ENCODE data around the gene RPL23. TPM values are rescaled to one million over a fixed set of nuclear protein-coding genes. Genes with fewer than 3 reads are reported as not detected.

The RPL23 gene
- total and polyA plus RNA-seq, 2 donors from 2014 or later = 1,183 to 2,399 TPM

- Histone ChIP-seq H3K27ac (ENCODE audit: low read depth in 2 of 2, low read length in 2 of 2) (no peak overlapping the region), H3K4me1 (ENCODE audit: control insufficient read depth in 2 of 3, insufficient read depth in 2 of 3, low read depth in 1 of 3, low read length in 3 of 3) (peaks cover 0 to 31% (median 25%) of the 10 kb centered on the region in 3 donors), H3K9me3 (ENCODE audit: control insufficient read depth in 2 of 3, insufficient read depth in 1 of 3, low read length in 3 of 3) (no peaks in the 10 kb centered on the region), H3K9ac (ENCODE audit: low read length in 3 of 3) (no peak overlapping the region), H3K4me3 (ENCODE audit: low read length in 3 of 3) (no peak overlapping the region), H3K36me3 (ENCODE audit: control insufficient read depth in 2 of 3, insufficient read depth in 3 of 3, low read length in 3 of 3) (peaks cover 2 to 36% (median 15%) of the 10 kb centered on the region in 3 donors), H3K27me3 (ENCODE audit: control insufficient read depth, insufficient read depth, low read length) (no peaks in the 10 kb centered on the region)
- FAIRE-seq = no peak
- intact Hi-C loops (cut with DNase I) = no loop called here
- no peak for TF ChIP-seq CTCF (IDR thresholded peaks at IDR 0.05; ENCODE audit: borderline replicate concordance, extremely low read depth, insufficient read depth)
- no peak for DNase-seq
These were observed 39.6 kb upstream of the RPL23 start for GRCh38 chr17:38893113-38893512.

- no peak overlapping the region for H3K27ac ChIP-seq (ENCODE audit: low read depth in 2 of 2, low read length in 2 of 2)
- peaks cover 0 to 28% (median 20%) of the 10 kb centered on the region in 3 donors for H3K4me1 ChIP-seq (ENCODE audit: control insufficient read depth in 2 of 3, insufficient read depth in 2 of 3, low read depth in 1 of 3, low read length in 3 of 3)
- intact Hi-C loops (cut with DNase I) = no loop called here
- TF ChIP-seq CTCF (IDR thresholded peaks at IDR 0.05; ENCODE audit: borderline replicate concordance, extremely low read depth, insufficient read depth) = no peak
- H3K9ac ChIP-seq (ENCODE audit: low read length in 3 of 3) = no peak overlapping the region
- no peaks in the 10 kb centered on the region for H3K27me3 ChIP-seq (ENCODE audit: control insufficient read depth, insufficient read depth, low read length)
- no peak overlapping the region for H3K4me3 ChIP-seq (ENCODE audit: low read length in 3 of 3)
- DNase-seq = no peak
- peaks cover 2 to 36% (median 17%) of the 10 kb centered on the region in 3 donors for H3K36me3 ChIP-seq (ENCODE audit: control insufficient read depth in 2 of 3, insufficient read depth in 3 of 3, low read length in 3 of 3)
- FAIRE-seq = no peak
- H3K9me3 ChIP-seq (ENCODE audit: control insufficient read depth in 2 of 3, insufficient read depth in 1 of 3, low read length in 3 of 3) = no peaks in the 10 kb centered on the region
These were observed 39.1 kb upstream of the RPL23 start for GRCh38 chr17:38892620-38893019.

GRCh38 chr17:38892083-38892482, 38.6 kb upstream of the RPL23 start:
- TF ChIP-seq CTCF (IDR thresholded peaks at IDR 0.05; ENCODE audit: borderline replicate concordance, extremely low read depth, insufficient read depth) = no peak
- Histone ChIP-seq H3K27me3 (ENCODE audit: control insufficient read depth, insufficient read depth, low read length) (no peaks in the 10 kb centered on the region), H3K36me3 (ENCODE audit: control insufficient read depth in 2 of 3, insufficient read depth in 3 of 3, low read length in 3 of 3) (peaks cover 2 to 36% (median 21%) of the 10 kb centered on the region in 3 donors), H3K27ac (ENCODE audit: low read depth in 2 of 2, low read length in 2 of 2) (no peak overlapping the region), H3K4me1 (ENCODE audit: control insufficient read depth in 2 of 3, insufficient read depth in 2 of 3, low read depth in 1 of 3, low read length in 3 of 3) (peaks cover 0 to 25% (median 15%) of the 10 kb centered on the region in 3 donors), H3K9ac (ENCODE audit: low read length in 3 of 3) (no peak overlapping the region), H3K4me3 (ENCODE audit: low read length in 3 of 3) (no peak overlapping the region), H3K9me3 (ENCODE audit: control insufficient read depth in 2 of 3, insufficient read depth in 1 of 3, low read length in 3 of 3) (no peaks in the 10 kb centered on the region)
- no peak for DNase-seq
- no peak for FAIRE-seq
- intact Hi-C loops (cut with DNase I) = no loop called here

- no peak for FAIRE-seq
- peaks cover 0 to 20% (median 8%) of the 10 kb centered on the region in 3 donors for H3K4me1 ChIP-seq (ENCODE audit: control insufficient read depth in 2 of 3, insufficient read depth in 2 of 3, low read depth in 1 of 3, low read length in 3 of 3)
- H3K36me3 ChIP-seq (ENCODE audit: control insufficient read depth in 2 of 3, insufficient read depth in 3 of 3, low read length in 3 of 3) = peaks cover 2 to 36% (median 21%) of the 10 kb centered on the region in 3 donors
- no peak overlapping the region for H3K9ac ChIP-seq (ENCODE audit: low read length in 3 of 3)
- H3K27ac ChIP-seq (ENCODE audit: low read depth in 2 of 2, low read length in 2 of 2) = no peak overlapping the region
- intact Hi-C loops (cut with DNase I) = no loop called here
- no peak for TF ChIP-seq CTCF (IDR thresholded peaks at IDR 0.05; ENCODE audit: borderline replicate concordance, extremely low read depth, insufficient read depth)
- no peaks in the 10 kb centered on the region for H3K9me3 ChIP-seq (ENCODE audit: control insufficient read depth in 2 of 3, insufficient read depth in 1 of 3, low read length in 3 of 3)
- no peak overlapping the region for H3K4me3 ChIP-seq (ENCODE audit: low read length in 3 of 3)
- DNase-seq = peak in 1 of 5 donors; percentile 41
- no peaks in the 10 kb centered on the region for H3K27me3 ChIP-seq (ENCODE audit: control insufficient read depth, insufficient read depth, low read length)
These were observed 37.9 kb upstream of the RPL23 start for GRCh38 chr17:38891441-38891840.
